Ovary (tissue), 3 donors: ENCODE measurements around the gene SNX30.

ENCODE experiments used
- POLR2A ChIP-seq: fragments of 450-650 bp; IDR thresholded peaks from one replicate; pipeline ENCODE4 v1.6.1; 2017; ENCODE audit warnings: antibody characterized with exemption, mild to moderate bottlenecking, moderate library complexity
- TF ChIP-seq, protein P1 (sequence below), 3 donors: fragments of 450-650 bp in 2 of 3; fragments of 200-600 bp in 1 of 3; IDR thresholded peaks; one replicate each; pipeline versions ENCODE4 v1.5.1 to v1.8.0; 2016 to 2022; ENCODE audit warnings: antibody characterized with exemption in 3 of 3, mild to moderate bottlenecking in 1 of 3
- donor health status: DM: no; HTN: no; CAD: no.

DNA sequence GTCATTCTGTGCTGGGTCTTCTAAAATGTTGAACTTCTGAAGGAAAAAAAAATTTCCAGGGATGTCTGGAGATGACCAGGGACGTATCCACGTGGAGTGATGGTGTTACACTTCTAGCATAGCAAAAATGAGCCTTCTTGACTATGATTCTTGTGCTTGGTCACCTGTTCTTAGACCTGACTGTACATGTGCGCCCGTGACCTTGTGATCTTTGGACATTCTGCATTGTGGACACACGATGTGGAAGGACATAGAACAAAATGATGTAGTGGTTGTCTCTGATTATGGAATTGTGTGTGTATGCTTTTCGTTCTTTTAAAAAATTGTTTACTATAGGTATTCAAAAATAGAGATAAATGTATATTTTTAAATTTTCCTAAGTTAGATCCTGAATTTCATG is 61.0 kb downstream of the SNX30 start:
- TF ChIP-seq, protein P1, sequence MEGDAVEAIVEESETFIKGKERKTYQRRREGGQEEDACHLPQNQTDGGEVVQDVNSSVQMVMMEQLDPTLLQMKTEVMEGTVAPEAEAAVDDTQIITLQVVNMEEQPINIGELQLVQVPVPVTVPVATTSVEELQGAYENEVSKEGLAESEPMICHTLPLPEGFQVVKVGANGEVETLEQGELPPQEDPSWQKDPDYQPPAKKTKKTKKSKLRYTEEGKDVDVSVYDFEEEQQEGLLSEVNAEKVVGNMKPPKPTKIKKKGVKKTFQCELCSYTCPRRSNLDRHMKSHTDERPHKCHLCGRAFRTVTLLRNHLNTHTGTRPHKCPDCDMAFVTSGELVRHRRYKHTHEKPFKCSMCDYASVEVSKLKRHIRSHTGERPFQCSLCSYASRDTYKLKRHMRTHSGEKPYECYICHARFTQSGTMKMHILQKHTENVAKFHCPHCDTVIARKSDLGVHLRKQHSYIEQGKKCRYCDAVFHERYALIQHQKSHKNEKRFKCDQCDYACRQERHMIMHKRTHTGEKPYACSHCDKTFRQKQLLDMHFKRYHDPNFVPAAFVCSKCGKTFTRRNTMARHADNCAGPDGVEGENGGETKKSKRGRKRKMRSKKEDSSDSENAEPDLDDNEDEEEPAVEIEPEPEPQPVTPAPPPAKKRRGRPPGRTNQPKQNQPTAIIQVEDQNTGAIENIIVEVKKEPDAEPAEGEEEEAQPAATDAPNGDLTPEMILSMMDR (IDR thresholded peaks at IDR 0.05) = no peak
- TF ChIP-seq POLR2A = no peak
